Measurements from ENCODE around the gene BDKRB2.

GRCh38 chr14:96264853-96265252, 60.2 kb downstream of the BDKRB2 start:
- no peak for TF ChIP-seq TAF1 (IDR thresholded peaks at IDR 0.05; ENCODE audit: low read depth, low read length)
- TF ChIP-seq POLR2A (IDR thresholded peaks at IDR 0.05; ENCODE audit: low read depth, low read length): no peak
- TF ChIP-seq POLR2AphosphoS5 (IDR thresholded peaks at IDR 0.05; ENCODE audit: low read depth, low read length): no peak
- no peak for TF ChIP-seq PAX5 (IDR thresholded peaks at IDR 0.05; ENCODE audit: insufficient read depth, low read length, severe bottlenecking)
- TF ChIP-seq SPI1 (IDR thresholded peaks at IDR 0.05; ENCODE audit: low read depth, low read length): no peak
- TF ChIP-seq POU2F2 (IDR thresholded peaks at IDR 0.05; ENCODE audit: low read depth, low read length): no peak
